IPS-11a (cell line): Measurements from ENCODE around the gene ATP6V0E1.
A peak's percentile ranks its signal among the peaks of the same experiment; 100 is the strongest.

Experiments
- H3K4me3 ChIP-seq: one replicate; pipeline ENCODE4 v1.5.1; 2013; ENCODE audit warnings: low read depth, low read length, control low read depth

Gene ATP6V0E1

GRCh38 chr5:172983542-172984243 is at the start of gene ATP6V0E1:
ATP6V0E1 (plus strand) TSS chr5:172983771; CDS start chr5:172983861, 90 bp downstream.
- peak within 1 kb of the TSS; percentile 93 for H3K4me3 ChIP-seq

DNA sequence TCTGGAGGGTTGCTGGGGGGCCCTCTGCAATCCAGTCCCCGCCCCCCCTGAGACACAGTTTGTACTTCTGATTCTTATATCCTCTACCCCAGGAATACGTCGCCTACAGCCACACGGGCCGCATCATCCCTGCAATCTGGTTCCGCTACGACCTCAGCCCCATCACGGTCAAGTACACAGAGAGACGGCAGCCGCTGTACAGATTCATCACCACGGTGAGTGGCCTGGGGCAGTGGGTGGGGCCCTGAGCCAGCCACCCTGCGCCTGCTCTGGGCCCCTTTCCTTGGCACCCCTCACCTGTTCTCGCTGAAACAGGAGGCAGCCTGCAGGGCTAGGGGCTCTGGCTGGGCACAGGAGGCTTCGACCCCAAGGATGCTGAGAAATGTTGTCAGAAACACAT is 48.5 kb upstream of the ATP6V0E1 start:
- H3K4me3 ChIP-seq, result no peak overlapping the region

- H3K4me3 ChIP-seq, result no peak overlapping the region
These were observed 47.2 kb upstream of the ATP6V0E1 start for GRCh38 chr5:172936401-172936800.

GRCh38 chr5:172939071-172939470 is 44.5 kb upstream of the ATP6V0E1 start:
- no peak overlapping the region for H3K4me3 ChIP-seq

DNA sequence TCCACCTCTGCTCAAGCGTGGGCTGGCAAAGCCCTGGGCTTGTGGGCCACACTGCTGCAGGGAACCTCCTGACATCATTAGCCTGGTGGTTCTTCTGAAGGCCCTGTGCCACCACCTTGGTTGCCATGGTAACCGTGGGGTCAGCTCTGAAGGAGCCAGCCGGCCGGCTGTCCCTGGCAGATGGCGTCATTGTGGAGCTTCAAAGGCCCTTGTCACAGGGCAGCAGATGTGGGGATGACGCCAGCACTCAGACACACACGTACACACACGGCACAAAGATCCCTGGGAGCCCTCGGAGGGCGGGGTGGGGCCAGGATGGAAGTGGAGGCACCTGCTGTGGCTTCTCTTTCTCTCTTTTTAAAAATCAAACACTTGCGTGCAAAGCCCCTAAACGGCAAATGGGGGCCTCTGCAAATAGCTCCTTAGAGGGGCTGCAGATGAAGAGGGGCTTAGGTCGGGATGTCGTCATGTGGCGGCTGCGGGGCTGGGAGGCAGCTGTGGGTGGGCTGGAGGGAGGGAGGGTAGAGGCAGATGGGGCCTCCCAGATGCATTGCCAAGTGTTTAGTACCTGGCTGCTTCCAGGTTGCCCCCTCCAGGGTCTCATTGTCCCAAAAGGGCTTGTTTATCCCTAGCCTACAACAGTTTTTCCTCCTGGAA is 43.8 kb upstream of the ATP6V0E1 start:
- no peak overlapping the region for H3K4me3 ChIP-seq

DNA sequence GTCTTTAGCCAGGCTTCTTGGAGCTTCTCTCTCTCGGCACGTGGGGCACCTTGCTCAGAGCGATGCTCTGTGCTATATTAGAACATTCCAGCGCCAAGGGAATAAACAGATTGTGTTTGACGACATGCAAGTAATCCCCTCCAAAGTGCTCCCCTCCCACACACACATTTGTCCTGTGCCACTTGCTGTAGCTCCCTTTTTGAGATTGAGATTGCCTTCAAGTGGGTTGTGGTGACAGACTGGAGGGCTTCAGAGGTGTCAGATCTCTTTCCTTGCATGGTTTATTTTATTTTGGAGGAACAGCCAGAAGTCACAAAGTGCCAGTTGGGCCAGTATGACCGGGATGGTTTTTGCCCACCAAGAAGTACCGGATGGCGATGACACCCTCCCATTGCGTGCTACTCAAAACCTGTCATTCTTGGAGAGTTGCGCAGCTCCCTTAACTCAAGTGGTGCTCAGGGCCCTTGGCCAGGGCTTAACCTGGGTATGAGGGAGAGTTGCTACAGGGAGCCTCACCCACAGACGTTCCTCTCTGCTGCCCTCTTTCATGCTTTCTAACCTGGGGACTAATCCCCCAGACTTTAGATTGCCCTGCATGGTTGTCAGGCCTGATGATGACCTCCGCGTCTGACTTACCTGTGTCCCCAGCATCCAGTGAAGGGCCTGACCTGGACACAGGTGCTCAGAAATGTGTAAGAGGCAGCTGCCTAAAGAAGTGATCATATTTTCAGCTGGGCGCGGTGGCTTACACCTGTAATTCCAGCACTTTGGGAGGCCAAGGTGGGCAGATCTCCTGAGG is 43.1 kb upstream of the ATP6V0E1 start:
- no peak overlapping the region for H3K4me3 ChIP-seq

- H3K4me3 ChIP-seq, result no peak overlapping the region
These were observed 42.5 kb upstream of the ATP6V0E1 start for GRCh38 chr5:172941067-172941516.

GRCh38 chr5:172942556-172942955 is 41.0 kb upstream of the ATP6V0E1 start:
- no peak overlapping the region for H3K4me3 ChIP-seq

- no peak overlapping the region for H3K4me3 ChIP-seq
These were observed 40.2 kb upstream of the ATP6V0E1 start for GRCh38 chr5:172943283-172943841.

- H3K4me3 ChIP-seq, result no peak overlapping the region
These were observed 39.7 kb upstream of the ATP6V0E1 start for GRCh38 chr5:172943906-172944305.

DNA sequence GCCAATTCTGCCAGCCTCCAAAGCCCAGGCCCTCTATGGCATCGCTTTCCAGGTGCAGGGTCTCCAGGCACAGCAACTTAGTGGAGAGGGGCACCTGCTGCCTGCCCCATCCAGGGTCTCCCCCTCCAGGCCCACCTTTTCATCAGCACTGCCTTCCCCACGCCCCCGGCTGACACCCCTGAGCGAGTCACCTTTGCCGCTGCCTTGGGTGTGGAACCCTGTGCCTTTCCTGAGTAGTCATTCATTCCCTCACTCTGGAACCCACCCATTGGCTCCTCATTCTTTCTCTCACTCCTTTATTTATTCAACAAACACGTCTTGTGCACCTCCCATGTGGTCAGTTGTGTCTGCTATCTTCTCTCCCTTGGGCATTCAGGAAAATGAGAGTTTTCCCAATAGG is 38.8 kb upstream of the ATP6V0E1 start:
- no peak overlapping the region for H3K4me3 ChIP-seq

- no peak overlapping the region for H3K4me3 ChIP-seq
These were observed 38.4 kb upstream of the ATP6V0E1 start for GRCh38 chr5:172945151-172945550.

- no peak overlapping the region for H3K4me3 ChIP-seq
These were observed 37.4 kb upstream of the ATP6V0E1 start for GRCh38 chr5:172946146-172946545.

DNA sequence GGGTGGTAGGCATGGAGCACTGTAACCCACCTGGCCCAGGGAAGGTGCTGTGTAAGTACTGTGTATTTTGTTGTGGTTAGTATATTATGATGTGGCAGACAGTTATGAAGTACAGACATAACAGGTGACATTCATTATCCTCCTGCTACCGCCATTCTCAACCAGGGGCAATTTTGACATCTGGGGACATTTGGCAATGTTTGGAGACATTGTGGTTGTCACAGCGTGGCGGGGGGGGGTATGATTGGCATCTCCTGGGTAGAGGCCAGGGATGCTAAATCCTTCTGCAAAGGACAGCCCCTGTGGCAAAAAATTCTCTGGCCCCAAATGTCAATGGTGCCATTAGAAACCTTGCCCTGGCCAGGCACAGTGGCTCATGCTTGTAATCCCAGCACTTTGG is 34.1 kb upstream of the ATP6V0E1 start:
- H3K4me3 ChIP-seq, result no peak overlapping the region

DNA sequence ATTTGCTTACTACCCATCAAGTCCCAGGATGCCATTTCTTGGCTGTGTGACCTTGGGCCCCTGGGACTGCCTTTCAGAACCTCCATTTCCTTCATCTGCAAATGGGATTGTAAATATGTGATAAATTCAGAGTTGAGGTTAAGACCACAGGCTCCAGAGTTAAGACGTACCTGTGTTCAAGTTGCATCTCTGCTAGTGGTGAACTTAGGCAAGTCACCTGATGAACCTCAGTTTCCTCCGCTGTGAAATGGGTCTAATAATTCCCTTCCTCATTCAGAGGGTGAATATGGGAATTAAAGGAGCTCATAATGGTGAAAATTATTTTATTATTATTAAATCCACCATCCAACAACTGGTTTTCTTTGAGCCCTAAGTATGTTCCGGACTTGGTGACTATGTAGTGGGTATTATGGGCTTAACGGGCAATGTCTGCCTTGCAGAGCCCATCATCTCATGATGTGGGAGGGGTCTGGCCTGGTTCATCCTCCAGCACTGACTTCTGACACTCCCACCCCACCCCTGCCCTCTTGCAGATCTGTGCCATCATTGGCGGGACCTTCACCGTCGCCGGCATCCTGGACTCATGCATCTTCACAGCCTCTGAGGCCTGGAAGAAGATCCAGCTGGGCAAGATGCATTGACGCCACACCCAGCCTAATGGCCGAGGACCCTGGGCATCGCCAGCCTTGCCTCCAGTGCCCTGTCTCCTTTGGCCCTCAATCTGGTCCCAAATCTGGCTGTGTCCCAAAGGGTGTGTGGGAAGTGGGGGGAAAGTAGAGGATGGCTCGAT is 33.2 kb upstream of the ATP6V0E1 start:
- no peak overlapping the region for H3K4me3 ChIP-seq

DNA sequence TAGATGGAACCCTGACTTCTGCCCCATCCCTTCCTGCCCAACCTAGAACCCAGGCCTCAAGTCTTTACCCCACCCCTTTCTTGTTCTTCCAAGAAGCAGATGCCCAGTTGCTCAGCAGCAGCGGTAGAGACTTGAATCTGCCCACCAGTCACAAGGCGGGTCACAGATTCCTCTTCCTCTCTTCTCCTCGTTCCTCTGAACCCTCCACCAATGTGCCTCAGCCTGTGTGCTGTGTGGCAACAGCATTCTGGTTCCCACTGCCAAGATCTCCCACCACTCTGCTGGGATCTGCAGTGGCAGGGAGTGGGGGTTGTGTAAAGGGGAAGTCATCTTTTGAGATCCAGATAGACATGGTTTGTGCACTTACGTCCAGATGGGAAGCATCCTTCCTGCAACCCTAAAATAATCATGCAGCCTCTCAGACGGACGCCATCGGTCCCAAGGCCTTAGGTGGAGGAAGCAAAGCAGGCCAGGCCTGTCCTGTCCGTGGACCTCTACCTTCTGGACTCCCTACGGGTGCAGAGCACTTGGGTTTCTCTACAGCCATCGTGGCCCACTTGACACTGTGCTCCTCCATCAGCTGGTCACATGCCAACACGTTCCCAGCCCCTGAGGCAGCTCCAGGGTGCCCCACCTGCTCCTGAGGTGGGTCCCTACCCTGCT is 32.1 kb upstream of the ATP6V0E1 start:
- H3K4me3 ChIP-seq, result no peak overlapping the region

DNA sequence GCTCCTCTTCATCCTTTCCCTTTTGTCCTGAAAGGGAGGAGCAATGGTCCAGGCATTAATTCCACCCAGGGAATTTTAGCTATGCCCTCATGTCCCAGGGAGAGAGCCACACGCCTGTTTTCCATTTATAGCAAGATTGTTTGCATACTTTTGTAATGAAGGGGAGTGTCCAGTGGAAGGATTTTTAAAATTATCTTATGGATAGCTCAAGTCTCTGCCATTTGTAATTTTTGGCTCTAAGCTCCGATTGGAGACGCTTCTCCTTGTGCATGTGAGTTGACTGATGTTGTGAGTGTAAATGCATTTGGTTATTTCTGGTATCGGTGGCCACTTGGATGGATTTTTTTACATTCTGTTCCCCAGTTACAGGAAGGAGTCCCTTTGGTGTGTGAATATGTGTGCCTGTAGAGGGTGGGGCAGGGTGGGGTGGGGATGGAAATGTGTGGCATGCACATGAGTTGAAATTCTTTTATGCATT is 31.5 kb upstream of the ATP6V0E1 start:
- H3K4me3 ChIP-seq, result no peak overlapping the region

DNA sequence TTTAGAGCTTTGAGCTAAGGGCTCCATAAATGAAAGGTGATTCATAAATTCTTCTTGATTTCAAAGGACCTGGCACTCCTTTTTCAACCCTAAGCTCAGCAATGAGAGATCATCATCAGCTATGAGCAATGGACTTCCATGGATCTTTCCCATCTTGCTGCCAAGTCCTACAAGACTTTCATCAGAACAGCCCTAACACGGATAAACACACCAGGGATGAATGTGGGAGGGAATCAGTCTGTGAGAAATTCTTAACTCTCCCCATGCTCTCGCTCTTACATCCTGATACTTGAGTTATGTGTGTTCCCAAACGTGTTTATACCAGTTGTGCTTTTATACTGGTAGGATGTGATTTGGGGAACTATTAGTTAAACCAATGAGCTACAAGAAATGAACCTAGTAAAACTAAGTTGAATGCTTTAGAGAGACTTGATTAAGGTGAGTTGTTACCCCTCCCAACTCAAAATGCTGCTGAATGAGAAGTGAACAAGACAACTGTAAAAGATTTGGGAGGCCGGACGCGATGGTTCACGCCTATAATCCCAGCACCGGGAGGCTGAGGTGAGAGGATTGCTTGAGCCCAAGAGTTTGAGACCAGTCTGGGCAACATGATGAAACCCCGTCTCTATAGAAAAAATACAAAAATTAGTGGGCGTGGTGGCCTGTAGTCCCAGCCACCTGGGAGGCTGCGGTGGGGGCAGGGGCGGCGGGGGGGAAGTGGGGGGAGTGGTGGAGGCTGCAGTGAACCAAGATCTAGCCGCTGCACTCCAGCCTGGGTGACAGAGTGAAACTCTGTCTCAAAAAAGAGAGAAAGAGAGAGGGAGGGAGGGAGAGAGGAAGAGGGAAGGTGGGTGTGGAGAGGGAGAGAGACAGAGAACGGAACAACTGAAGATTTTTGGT is 29.5 kb upstream of the ATP6V0E1 start:
- no peak overlapping the region for H3K4me3 ChIP-seq

GRCh38 chr5:172954751-172955159 is 28.8 kb upstream of the ATP6V0E1 start:
- H3K4me3 ChIP-seq, result no peak overlapping the region
